ENCODE measurements around the gene UCP1. TPM values are rescaled to one million over a fixed set of nuclear protein-coding genes. Genes with fewer than 3 reads are reported as not detected.

The UCP1 gene, protein sequence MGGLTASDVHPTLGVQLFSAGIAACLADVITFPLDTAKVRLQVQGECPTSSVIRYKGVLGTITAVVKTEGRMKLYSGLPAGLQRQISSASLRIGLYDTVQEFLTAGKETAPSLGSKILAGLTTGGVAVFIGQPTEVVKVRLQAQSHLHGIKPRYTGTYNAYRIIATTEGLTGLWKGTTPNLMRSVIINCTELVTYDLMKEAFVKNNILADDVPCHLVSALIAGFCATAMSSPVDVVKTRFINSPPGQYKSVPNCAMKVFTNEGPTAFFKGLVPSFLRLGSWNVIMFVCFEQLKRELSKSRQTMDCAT
- not detected in 2 replicates for total RNA-seq (2014; rRNA removed; shearing (Covaris generic))

DNA sequence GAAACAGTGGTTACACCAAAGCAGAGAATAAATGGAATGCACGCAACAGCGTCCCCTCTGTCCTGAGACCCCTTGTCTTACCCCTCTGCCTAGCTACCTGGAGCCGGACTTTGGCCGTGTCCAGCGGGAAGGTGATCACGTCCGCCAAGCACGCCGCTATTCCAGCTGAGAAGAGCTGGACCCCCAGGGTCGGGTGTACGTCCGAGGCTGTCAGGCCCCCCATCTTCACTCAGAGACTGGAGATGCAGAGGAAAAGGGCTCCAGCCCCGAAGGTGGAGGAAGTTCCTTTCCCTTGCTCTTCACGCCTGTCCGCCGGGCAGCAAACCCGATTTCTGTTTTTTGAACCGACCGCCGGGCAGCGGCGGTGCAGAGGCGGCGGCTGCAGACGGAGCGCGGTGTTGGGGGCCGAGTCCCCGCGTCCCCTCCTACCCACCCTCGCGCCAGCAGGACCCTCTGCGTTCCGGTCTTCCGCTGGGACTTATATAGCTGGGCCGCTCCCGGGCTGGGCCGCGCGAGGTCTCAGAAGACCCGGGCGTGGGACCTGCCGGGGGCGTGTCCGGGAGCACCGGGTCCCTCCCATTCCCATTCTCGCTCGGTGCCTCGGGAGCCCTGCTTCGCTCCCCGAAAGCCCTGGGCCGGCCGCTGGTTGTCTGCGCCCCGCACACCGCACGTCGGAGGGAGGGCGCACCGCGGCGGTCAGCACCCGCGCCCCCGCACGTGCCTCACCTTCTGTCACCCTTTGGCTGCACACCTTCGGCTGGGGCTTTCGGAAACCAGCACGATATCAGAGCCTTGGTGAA is at the start of gene UCP1:
Gene UCP1 (minus strand): TSS at position 455 of the 800 bp plus-strand sequence. CDS start 232 bp downstream, at position 223.

DNA sequence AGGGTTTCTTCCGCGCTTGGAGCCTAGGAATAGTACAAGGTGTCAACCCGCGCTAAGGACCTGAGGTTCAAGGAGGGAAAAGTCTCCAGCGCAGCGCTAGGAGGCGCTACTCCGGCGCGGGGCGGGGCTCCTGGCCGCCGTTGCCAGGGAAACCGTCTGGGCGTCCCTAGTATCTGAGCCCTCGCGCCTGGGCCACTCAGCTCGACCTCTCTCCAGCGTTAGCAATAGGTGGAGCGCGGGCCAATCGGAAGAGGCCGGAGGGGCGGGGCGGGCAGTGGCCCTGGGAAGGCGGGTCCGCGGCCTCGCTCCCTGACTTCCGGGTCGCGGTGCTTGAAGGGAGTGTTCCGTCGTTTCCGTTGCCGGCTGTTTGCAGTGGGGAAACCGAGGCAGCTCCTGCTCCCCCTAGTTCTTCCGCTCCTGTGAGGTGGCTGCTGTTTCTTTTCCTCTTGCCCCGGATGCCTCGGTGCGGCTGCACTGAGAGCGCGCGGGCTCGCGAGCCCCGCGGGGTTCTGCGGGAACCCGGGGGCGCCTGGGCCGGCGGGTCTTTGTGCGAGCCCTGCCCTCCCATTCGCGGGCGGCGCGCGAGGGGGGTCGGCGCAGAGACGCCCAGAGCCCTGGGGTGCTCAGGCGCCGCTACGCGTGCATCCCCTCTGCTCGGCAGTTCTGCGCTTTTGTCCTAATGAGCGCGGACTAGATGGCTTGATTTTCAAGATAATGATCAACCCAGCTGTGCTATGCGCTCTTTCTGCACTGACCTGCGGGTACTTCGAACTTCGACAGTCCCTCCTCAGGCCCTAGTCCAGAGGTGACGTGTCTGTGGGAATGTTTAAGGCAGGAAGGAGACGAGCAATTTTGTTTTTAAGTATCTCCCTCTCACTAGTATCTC is 44.7 kb downstream of the UCP1 start, which contains the start of gene ELMOD2:
Gene ELMOD2 (plus strand): TSS at position 312 of the 886 bp plus-strand sequence. CDS start 1,261 bp downstream, outside the sequence.

Small RNA genes lying within 50 kb of the gene (small RNA-seq; reads per million reads assigned to genes)
- gene AC108019.1 (not detected), gene RN7SL152P (not detected)

Other genes starting within 250 kb of the UCP1 start
- gene SCOC, start 195.3 kb downstream of the UCP1 start, total RNA-seq (2014; rRNA removed; shearing (Covaris generic)) = 17.5 and 18.1 TPM in 2 replicates
- 0.08 and 0.34 TPM in 2 replicates for gene CLGN, start 141.3 kb downstream of the UCP1 start, total RNA-seq (2014; rRNA removed; shearing (Covaris generic))
- gene MGAT4D, start 70.7 kb downstream of the UCP1 start, total RNA-seq (2014; rRNA removed; shearing (Covaris generic)) = not detected in 2 replicates
- 15.6 and 16.2 TPM in 2 replicates for gene ELMOD2, start 44.8 kb downstream of the UCP1 start, total RNA-seq (2014; rRNA removed; shearing (Covaris generic))
- 9.3 and 13.6 TPM in 2 replicates for gene TBC1D9, start 187.4 kb upstream of the UCP1 start, total RNA-seq (2014; rRNA removed; shearing (Covaris generic))